Loucy (cell line): Measurements from ENCODE around the gene TMIE.

ENCODE experiments used
- H2AFZ ChIP-seq: fragments of 200-600 bp; sonication (generic); 2 replicates; pipeline ENCODE4 v1.6.0; 2016; ENCODE audit warnings: antibody characterized with exemption, mild to moderate bottlenecking, low read length, moderate library complexity
- H3F3A ChIP-seq: fragments of 200-600 bp; 2 replicates; pipeline ENCODE4 v1.6.0; 2016; ENCODE audit warnings: antibody characterized with exemption, low read depth, mild to moderate bottlenecking
- H3K27me3 ChIP-seq: fragments of 200-600 bp; sonication (generic); 2 replicates; pipeline ENCODE4 v1.6.1; 2014; ENCODE audit warnings: low read length, mild to moderate bottlenecking; ENCODE audit not compliant: insufficient read depth, poor library complexity, severe bottlenecking
- H3K36me3 ChIP-seq: fragments of 200-600 bp; sonication (generic); 2 replicates; pipeline ENCODE4 v1.6.1; 2016; ENCODE audit warnings: low read length; ENCODE audit not compliant: insufficient read depth
- H3K4me1 ChIP-seq: fragments of 200-600 bp; sonication (generic); 2 replicates; pipeline ENCODE4 v1.5.1; 2014; ENCODE audit warnings: low read length, mild to moderate bottlenecking; ENCODE audit not compliant: insufficient read depth, poor library complexity, severe bottlenecking
- H3K4me2 ChIP-seq: fragments of 200-600 bp; sonication (generic); 2 replicates; pipeline ENCODE4 v1.6.0; 2014; ENCODE audit warnings: antibody characterized with exemption, low read length, low read depth, mild to moderate bottlenecking; ENCODE audit not compliant: poor library complexity, severe bottlenecking
- H3K4me3 ChIP-seq: fragments of 200-600 bp; sonication (generic); 2 replicates; pipeline ENCODE4 v1.5.1; 2014; ENCODE audit warnings: low read length, mild to moderate bottlenecking, mixed read lengths; ENCODE audit not compliant: poor library complexity, severe bottlenecking
- H3K79me2 ChIP-seq: fragments of 200-600 bp; sonication (generic); 2 replicates; pipeline ENCODE4 v1.6.1; 2014; ENCODE audit warnings: low read length; ENCODE audit not compliant: insufficient read depth
- H3K9ac ChIP-seq: fragments of 200-600 bp; sonication (generic); 2 replicates; pipeline ENCODE4 v1.6.0; 2014; ENCODE audit warnings: mild to moderate bottlenecking, low read depth, low read length, moderate library complexity; ENCODE audit not compliant: poor library complexity, severe bottlenecking
- H3K9me2 ChIP-seq: fragments of 200-600 bp; sonication (generic); replicated peaks from 2 replicates; pipeline ENCODE4 v1.6.1; 2016; ENCODE audit warnings: low read depth, low read length, mixed read lengths
- H3K9me3 ChIP-seq: fragments of 200-600 bp; sonication (generic); 2 replicates; pipeline ENCODE4 v1.6.1; 2014; ENCODE audit warnings: mild to moderate bottlenecking, antibody characterized with exemption, low read length, low read depth; ENCODE audit not compliant: insufficient read depth
- H4K20me1 ChIP-seq: fragments of 200-600 bp; sonication (generic); 2 replicates; pipeline ENCODE4 v1.6.0; 2014; ENCODE audit warnings: antibody characterized with exemption, low read length, mild to moderate bottlenecking; ENCODE audit not compliant: insufficient read depth, poor library complexity, severe bottlenecking
- CTCF ChIP-seq: fragments of 200-600 bp; sonication (generic); conservative IDR thresholded peaks from 2 replicates; pipeline ENCODE4 v1.5.1; 2014; ENCODE audit warnings: mild to moderate bottlenecking, antibody characterized with exemption, low read length
- EZH2phosphoT487 ChIP-seq: fragments of 200-600 bp; IDR thresholded peaks from 2 replicates; pipeline ENCODE4 v1.6.1; 2018; ENCODE audit warnings: antibody characterized with exemption, mild to moderate bottlenecking, moderate library complexity, borderline replicate concordance

The TMIE gene

GRCh38 chr3:46661776-46662766, 39.1 kb upstream of the TMIE start:
- H3K27me3 ChIP-seq: no peaks in the 10 kb centered on the region
- H3F3A ChIP-seq: no peaks in the 10 kb centered on the region
- H3K4me1 ChIP-seq: peaks cover 4% of the 10 kb centered on the region
- no peaks in the 10 kb centered on the region for H4K20me1 ChIP-seq
- H3K4me2 ChIP-seq: no peak overlapping the region
- H3K9me2 ChIP-seq: no peaks in the 10 kb centered on the region
- H3K4me3 ChIP-seq: no peak overlapping the region
- H3K79me2 ChIP-seq: no peaks in the 10 kb centered on the region
- no peak for TF ChIP-seq EZH2phosphoT487
- no peak for TF ChIP-seq CTCF
- no peak overlapping the region for H3K9ac ChIP-seq
- H2AFZ ChIP-seq: no peak overlapping the region
- no peaks in the 10 kb centered on the region for H3K9me3 ChIP-seq
- no peaks in the 10 kb centered on the region for H3K36me3 ChIP-seq

GRCh38 chr3:46662771-46663551, 38.2 kb upstream of the TMIE start:
- Histone ChIP-seq H3K4me1 (no peaks in the 10 kb centered on the region), H2AFZ (no peak overlapping the region)

More at GRCh38 chr3:46662771-46663551, 38.2 kb upstream of the TMIE start:
- no peaks in the 10 kb centered on the region for H3F3A ChIP-seq
- H4K20me1 ChIP-seq: no peaks in the 10 kb centered on the region
- H3K4me2 ChIP-seq: no peak overlapping the region
- no peaks in the 10 kb centered on the region for H3K27me3 ChIP-seq
- H3K36me3 ChIP-seq: no peaks in the 10 kb centered on the region
- no peak overlapping the region for H3K4me3 ChIP-seq
- H3K9ac ChIP-seq: no peak overlapping the region
- H3K79me2 ChIP-seq: no peaks in the 10 kb centered on the region
- H3K9me2 ChIP-seq: no peaks in the 10 kb centered on the region
- TF ChIP-seq CTCF: no peak
- no peak for TF ChIP-seq EZH2phosphoT487
- H3K9me3 ChIP-seq: no peaks in the 10 kb centered on the region
